Adrenal gland (tissue), 5 donors: Measurements from ENCODE around the gene COL4A1.

Experiments used
- CTCF ChIP-seq, 6 experiments: fragments of 450-650 bp in 4 of 6; fragments of 200-600 bp in 2 of 6; sonication (generic) in 1 of 6; IDR thresholded peaks; 1 replicate in 5 of 6; 2 replicates in 1 of 6; pipeline versions ENCODE4 v1.5.1 to v1.8.0; 2016 to 2021; ENCODE audit warnings: antibody characterized with exemption in 6 of 6, mild to moderate bottlenecking in 2 of 6, moderate library complexity in 1 of 6
- POLR2A ChIP-seq, 2 donors: fragments of 450-650 bp; IDR thresholded peaks; one replicate each; pipeline ENCODE4 v1.6.1; 2017; ENCODE audit warnings: antibody characterized with exemption in 2 of 2, mild to moderate bottlenecking in 2 of 2, moderate library complexity in 1 of 2
- donor health status: DM: no; HTN: no; CAD: no.

DNA sequence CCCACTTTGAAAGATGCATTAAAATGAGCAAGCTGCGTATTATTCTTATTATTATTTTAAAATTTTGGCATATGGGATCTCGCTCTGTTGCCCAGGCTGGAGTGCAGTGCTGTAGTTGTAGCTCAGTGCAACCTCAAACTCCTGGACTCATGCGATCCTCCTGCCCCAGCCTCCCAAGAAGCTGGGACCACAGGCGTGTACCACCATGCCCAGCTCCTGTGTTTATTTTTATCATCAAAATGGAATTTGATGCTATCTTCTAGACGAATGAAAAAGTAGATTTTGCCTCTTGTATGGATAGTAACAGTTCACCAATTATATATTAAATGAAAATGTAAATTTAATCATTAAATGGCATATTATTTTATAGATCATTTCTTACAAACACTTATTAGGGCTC lies 43.6 kb downstream of the COL4A1 start:
- TF ChIP-seq CTCF (IDR thresholded peaks at IDR 0.05) (no peak), POLR2A (IDR thresholded peaks at IDR 0.05) (no peak)
